Measurements from ENCODE around the gene LAMC1. TPM values are rescaled to one million over a fixed set of nuclear protein-coding genes. Genes with fewer than 3 reads are reported as not detected.

LAMC1 gene
- total RNA-seq, 1 experiment from 2014 or later, result 113 TPM

DNA sequence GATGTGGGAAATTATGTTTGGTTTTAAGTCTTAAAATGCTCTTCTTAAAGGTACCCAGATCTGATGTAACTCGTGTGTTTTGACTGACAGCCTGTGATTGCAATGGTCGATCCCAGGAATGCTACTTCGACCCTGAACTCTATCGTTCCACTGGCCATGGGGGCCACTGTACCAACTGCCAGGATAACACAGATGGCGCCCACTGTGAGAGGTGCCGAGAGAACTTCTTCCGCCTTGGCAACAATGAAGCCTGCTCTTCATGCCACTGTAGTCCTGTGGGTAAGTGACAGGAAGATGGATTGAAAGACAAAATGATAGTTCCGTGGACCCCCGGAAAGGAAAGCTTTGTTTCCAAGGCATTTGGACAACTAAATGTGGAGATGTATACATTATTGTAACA, 91.2 kb downstream of the LAMC1 start:
- CTCF ChIA-PET, result no interaction called here
- in situ Hi-C loops (cut with HindIII; ENCODE audit: low pct_unique_long_range_greater_than_20kb, low sequenced_read_pairs), result no loop called here

DNA sequence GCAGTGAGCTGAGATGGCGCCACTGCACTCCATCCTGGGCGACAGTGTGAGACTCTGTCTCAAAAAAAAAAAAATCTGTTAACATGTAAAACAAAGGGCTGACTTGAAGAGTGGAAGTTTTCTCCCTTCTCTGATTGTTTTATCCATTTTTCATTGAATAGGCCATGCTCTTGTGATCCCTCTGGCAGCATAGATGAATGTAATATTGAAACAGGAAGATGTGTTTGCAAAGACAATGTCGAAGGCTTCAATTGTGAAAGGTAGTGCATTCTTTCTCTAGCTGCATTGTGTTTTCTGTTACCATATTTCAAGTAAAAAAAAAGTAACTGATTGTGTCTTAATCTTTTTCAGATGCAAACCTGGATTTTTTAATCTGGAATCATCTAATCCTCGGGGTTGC, 93.2 kb downstream of the LAMC1 start:
- ChIA-PET POLR2A (interaction anchor here (0.7 kb wide), 1 partner anchor 10 kb away, joined by 3 read pairs; no protein-coding TSS in a partner anchor), CTCF (no interaction called here)
- DNase-seq (ENCODE audit: low read depth, low spot score) (no peak), ATAC-seq (no peak)
- Histone ChIP-seq H3K4me1 (ENCODE audit: control insufficient read depth, insufficient read depth, low read length) (no peaks in the 10 kb centered on the region), H3K36me3 (ENCODE audit: control insufficient read depth, insufficient read depth, low read length) (peaks cover 17% of the 10 kb centered on the region), H3K27ac (ENCODE audit: low read length) (no peak overlapping the region), H3K4me3 (ENCODE audit: low read depth in 2 of 2, low read length in 2 of 2) (no peak overlapping the region), H3K9me3 (ENCODE audit: control insufficient read depth, insufficient read depth, low read depth, low read length) (no peaks in the 10 kb centered on the region), H3K27me3 (ENCODE audit: control insufficient read depth, insufficient read depth, low read length) (no peaks in the 10 kb centered on the region)
- intact Hi-C loops (cut with micrococcal nuclease; ENCODE audit: unreplicated experiment) (loop anchor here (10.0 kb wide), 1 partner anchor 152 kb away; no protein-coding TSS in a partner anchor), in situ Hi-C loops (cut with HindIII; ENCODE audit: low pct_unique_long_range_greater_than_20kb, low sequenced_read_pairs) (no loop called here)
- no peak for TF ChIP-seq CTCF (IDR thresholded peaks at IDR 0.05)
- TF ChIP-seq TCF7L2 (IDR thresholded peaks at IDR 0.05; ENCODE audit: low read depth, low read length), result no peak
- TF ChIP-seq SIN3A (IDR thresholded peaks at IDR 0.05; ENCODE audit: borderline replicate concordance, insufficient read depth, low read depth, low read length), result no peak
- TF ChIP-seq REST (IDR thresholded peaks at IDR 0.05; ENCODE audit: insufficient read depth in 1 of 2, low read depth in 2 of 2, low read length in 1 of 2), result no peak
- TF ChIP-seq POLR2AphosphoS5 (IDR thresholded peaks at IDR 0.05; ENCODE audit: low read depth, low read length), result no peak
- BruUV-seq (replicated peaks), result no TSS peak

More for the DNA sequence above, 91.2 kb downstream of the LAMC1 start:
- Histone ChIP-seq H3K9me3 (ENCODE audit: control insufficient read depth, insufficient read depth, low read depth, low read length) (no peaks in the 10 kb centered on the region), H3K4me1 (ENCODE audit: control insufficient read depth, insufficient read depth, low read length) (no peaks in the 10 kb centered on the region), H3K27me3 (ENCODE audit: control insufficient read depth, insufficient read depth, low read length) (no peaks in the 10 kb centered on the region), H3K4me3 (ENCODE audit: low read depth in 2 of 2, low read length in 2 of 2) (no peak overlapping the region), H3K27ac (ENCODE audit: low read length) (no peak overlapping the region), H3K36me3 (ENCODE audit: control insufficient read depth, insufficient read depth, low read length) (peaks cover 15% of the 10 kb centered on the region)
- TF ChIP-seq POLR2AphosphoS5 (IDR thresholded peaks at IDR 0.05; ENCODE audit: low read depth, low read length), result no peak
- no peak for TF ChIP-seq SIN3A (IDR thresholded peaks at IDR 0.05; ENCODE audit: borderline replicate concordance, insufficient read depth, low read depth, low read length)
- TF ChIP-seq TCF7L2 (IDR thresholded peaks at IDR 0.05; ENCODE audit: low read depth, low read length), result no peak
- no peak for TF ChIP-seq REST (IDR thresholded peaks at IDR 0.05; ENCODE audit: insufficient read depth in 1 of 2, low read depth in 2 of 2, low read length in 1 of 2)
- no peak for TF ChIP-seq CTCF (IDR thresholded peaks at IDR 0.05)
- BruUV-seq (replicated peaks), result no TSS peak
- ATAC-seq (no peak), DNase-seq (ENCODE audit: low read depth, low spot score) (no peak)
- intact Hi-C loops (cut with micrococcal nuclease; ENCODE audit: unreplicated experiment), result loop anchor here (10.0 kb wide), 1 partner anchor 150 kb away; no protein-coding TSS in a partner anchor
- POLR2A ChIA-PET, result no interaction called here

All from Panc1 (cell line).